WERI-Rb-1 (cell line): ENCODE measurements around the gene CCDC107.

Experiments used
- DNase-seq: peaks from one replicate; pipeline ENCODE4 v3.0.0-alpha.2; 2020
- H3K27ac ChIP-seq: fragments of 250-450 bp; sonication (Bioruptor Pico); 2 replicates; pipeline ENCODE4 v1.5.1; 2020; ENCODE audit warnings: mild to moderate bottlenecking, moderate library complexity
- H3K27me3 ChIP-seq: fragments of 250-450 bp; sonication (Bioruptor Pico); 2 replicates; pipeline ENCODE4 v1.5.1; 2021; ENCODE audit warnings: mild to moderate bottlenecking, low read depth, moderate library complexity; ENCODE audit not compliant: insufficient read depth, severe bottlenecking
- H3K36me3 ChIP-seq: fragments of 250-450 bp; sonication (Bioruptor Pico); 2 replicates; pipeline ENCODE4 v1.5.1; 2020; ENCODE audit warnings: mild to moderate bottlenecking, moderate library complexity
- H3K4me3 ChIP-seq: 2 replicates; pipeline ENCODE4 v1.5.1; 2011; ENCODE audit warnings: low read depth, mild to moderate bottlenecking, control low read depth, low read length
- H3K9me3 ChIP-seq: fragments of 250-450 bp; sonication (Bioruptor Pico); 2 replicates; pipeline ENCODE4 v1.5.1; 2021; ENCODE audit warnings: mild to moderate bottlenecking, moderate library complexity; ENCODE audit not compliant: severe bottlenecking
- CTCF ChIP-seq: IDR thresholded peaks from 2 replicates; pipeline ENCODE4 v1.5.1; 2011; ENCODE audit warnings: low read depth, mild to moderate bottlenecking, control low read depth, inconsistent platforms, low read length

CCDC107 gene

GRCh38 chr9:35673132-35674024 lies 15.3 kb downstream of the CCDC107 start, which contains the start of gene CA9:
CA9 (plus strand) TSS chr9:35673928; CDS start chr9:35673960, 32 bp downstream.
- Histone ChIP-seq H3K9me3 (no peaks in the 10 kb centered on the region), H3K27me3 (no peaks in the 10 kb centered on the region), H3K36me3 (no peaks in the 10 kb centered on the region), H3K4me3 (no peak within 1 kb of the TSS), H3K27ac (no peak within 1 kb of the TSS)
- TF ChIP-seq CTCF = no peak
- DNase-seq = no peak

GRCh38 chr9:35674025-35674361 lies 15.9 kb downstream of the CCDC107 start:
- Histone ChIP-seq H3K9me3 (no peaks in the 10 kb centered on the region), H3K27me3 (no peaks in the 10 kb centered on the region), H3K36me3 (no peaks in the 10 kb centered on the region), H3K27ac (no peak overlapping the region), H3K4me3 (no peak overlapping the region)
- no peak for DNase-seq
- no peak for TF ChIP-seq CTCF

- DNase-seq = no peak
- Histone ChIP-seq H3K27me3 (no peaks in the 10 kb centered on the region), H3K9me3 (no peaks in the 10 kb centered on the region), H3K36me3 (no peaks in the 10 kb centered on the region), H3K4me3 (no peak overlapping the region), H3K27ac (no peak overlapping the region)
- TF ChIP-seq CTCF = no peak
These were observed 17.1 kb downstream of the CCDC107 start for GRCh38 chr9:35675204-35675603.

GRCh38 chr9:35675732-35676392 lies 17.8 kb downstream of the CCDC107 start:
- Histone ChIP-seq H3K4me3 (no peak overlapping the region), H3K27ac (no peak overlapping the region)

GRCh38 chr9:35679091-35679490 lies 21.0 kb downstream of the CCDC107 start:
- H3K4me3 ChIP-seq = no peak overlapping the region
- no peak overlapping the region for H3K27ac ChIP-seq
- no peaks in the 10 kb centered on the region for H3K9me3 ChIP-seq
- no peak for DNase-seq
- H3K27me3 ChIP-seq = no peaks in the 10 kb centered on the region
- TF ChIP-seq CTCF = no peak
- H3K36me3 ChIP-seq = no peaks in the 10 kb centered on the region

More at GRCh38 chr9:35675732-35676392, 17.8 kb downstream of the CCDC107 start:
- DNase-seq = no peak
- Histone ChIP-seq H3K27me3 (no peaks in the 10 kb centered on the region), H3K36me3 (no peaks in the 10 kb centered on the region), H3K9me3 (no peaks in the 10 kb centered on the region)
- no peak for TF ChIP-seq CTCF
